ENCODE data around the gene TXLNG.
"Not testable (repeated sequence)": the region's sequence is repeated elsewhere in the genome, so short reads cannot be mapped to it uniquely, and the experiment has no call there.

Gene TXLNG

DNA sequence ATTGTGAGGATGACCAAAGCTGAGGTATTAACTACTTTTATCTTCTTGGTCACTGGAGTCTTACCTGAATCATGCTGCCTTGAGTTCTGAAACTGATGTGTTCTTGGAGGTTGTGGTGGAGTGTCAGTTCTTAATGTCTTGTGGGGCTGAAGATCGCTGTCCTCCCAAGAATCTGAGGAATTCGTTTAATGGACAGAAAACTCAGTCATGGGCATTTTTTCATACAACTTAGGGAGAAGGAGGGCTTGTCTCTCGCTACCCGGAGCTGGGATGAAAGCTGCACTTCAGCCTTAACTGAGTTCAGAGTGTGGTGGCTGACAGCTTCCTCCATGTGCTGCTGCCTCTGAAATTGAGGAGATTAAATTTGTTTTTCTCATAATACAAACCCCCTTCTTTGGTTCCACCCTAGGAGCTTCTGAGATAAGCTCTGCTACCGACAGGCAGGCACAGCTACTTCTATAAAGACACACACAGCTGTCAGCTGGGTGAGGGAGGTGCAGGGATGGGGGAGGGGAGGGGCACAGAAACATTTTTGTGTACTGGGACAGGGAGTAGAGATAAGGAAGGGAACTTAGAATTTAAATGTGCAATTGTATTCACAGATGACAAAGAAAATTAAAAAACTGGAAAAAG lies 53.1 kb downstream of the TXLNG start:
- DNase-seq: no peak

DNA sequence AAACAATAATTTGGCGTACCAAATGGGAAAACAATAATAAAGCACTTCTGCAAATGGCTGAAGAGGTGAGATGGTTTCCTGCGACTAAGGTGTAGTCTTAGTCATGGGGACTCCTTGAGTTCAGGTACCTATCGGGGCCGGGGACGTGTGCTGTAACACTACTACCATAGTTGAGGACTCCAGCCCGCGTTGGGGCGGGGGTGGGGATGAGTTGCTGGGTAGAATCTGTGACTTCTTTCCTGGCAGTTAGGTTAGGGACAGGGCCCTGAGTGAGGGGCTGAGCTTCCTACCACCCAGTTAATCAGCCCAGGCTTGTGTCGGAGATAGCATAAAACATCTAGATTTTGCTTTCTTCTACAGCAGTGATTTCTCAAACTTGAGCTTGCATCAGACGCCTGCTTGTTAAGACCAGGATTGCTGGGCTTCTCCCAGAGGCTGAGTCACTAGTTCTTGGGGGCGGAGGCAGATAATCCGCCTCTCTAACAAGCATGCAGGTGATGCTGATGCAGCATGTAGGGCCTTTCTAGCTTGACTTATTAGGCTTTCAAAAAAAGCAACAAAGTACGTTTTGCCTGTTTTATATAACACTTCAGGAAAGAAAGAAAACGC lies 53.7 kb downstream of the TXLNG start:
- DNase-seq: no peak

DNA sequence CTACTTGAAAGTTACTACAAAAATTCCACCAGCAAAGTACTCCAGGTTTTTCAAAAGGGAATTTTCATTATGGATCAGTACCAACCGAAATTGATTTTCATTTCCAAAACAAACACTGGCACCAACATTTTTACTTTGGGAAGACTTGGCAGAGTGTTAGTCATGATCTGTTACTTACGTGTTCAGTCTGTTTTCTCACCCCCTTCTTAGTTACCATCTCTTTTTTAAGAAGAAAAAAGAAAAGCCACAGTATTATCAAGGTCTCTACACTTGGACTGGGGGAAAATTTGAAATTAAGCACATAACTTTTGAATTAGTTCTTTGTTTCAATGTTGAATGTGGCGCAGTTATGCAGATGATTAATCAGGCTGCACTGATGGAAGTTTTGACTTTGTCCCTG lies 56.4 kb downstream of the TXLNG start:
- no peak for DNase-seq

DNA sequence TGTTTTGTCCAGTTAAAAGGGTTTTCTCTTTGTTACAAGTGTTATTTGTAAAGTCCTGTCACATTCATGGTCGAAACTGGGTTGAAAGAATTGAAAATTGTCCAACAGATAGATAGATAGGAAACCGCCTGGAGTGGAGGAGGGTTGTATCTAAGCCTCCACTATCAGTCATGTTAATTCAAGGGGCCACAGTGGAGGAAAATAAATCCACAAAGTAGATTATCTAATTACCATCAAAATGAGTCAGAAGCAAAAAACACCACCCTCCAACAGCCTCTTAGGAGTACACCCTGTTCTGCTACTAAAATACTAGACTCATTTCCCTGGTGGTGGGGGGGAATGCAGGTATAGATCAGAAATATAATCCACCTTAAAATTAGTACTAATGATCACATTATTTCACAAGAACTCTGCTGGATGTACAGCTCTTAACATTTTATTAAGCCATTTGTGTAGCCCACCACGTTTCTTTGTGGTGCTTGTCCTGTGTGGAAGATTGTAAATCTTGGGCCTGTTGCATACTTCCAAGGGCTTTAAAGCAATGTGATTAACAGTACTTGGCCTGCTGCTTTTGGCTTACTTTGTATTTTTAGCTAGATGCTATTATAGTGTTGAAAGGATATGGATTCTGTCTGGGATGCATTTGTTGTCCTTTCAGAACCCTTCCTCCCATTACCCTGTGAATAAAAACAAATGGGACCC lies 57.1 kb downstream of the TXLNG start:
- no peak for DNase-seq

DNA sequence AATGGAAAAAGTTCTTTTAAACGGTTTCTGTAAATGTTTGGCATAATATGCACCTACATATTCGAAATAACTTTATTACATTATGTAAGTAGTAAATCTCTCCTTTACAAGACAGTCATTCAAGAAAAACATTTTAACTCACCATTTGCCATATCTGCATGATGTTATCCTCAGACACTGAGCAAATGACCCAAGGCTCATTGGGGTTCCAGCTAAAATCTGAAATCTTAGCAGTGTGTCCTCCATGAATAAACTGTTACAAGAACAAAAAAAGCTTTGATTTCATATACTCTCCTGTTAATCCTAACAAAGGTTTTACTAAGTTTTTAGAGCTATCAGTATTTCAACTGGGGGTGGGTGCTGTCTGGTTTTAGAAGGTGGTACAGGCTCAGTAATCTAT lies 59.4 kb downstream of the TXLNG start:
- no peak for DNase-seq

DNA sequence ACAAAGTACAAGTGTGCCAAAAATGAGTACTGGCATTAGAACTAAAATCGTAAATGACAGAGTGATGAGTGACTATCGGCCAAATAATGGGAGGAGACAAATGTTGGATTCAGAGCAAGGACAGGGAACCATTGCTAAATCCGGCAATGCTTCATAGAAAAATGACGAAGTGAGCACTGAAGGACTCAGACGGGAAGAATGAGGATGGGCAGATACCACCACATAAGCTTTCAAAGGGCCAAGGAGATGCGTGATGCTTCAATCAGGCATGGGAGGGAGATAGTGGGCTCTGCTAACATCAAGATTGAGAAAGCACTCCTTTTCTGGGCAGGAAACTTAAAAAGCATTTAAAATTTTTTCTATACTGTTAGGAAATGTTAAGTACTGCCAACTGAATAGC lies 62.3 kb downstream of the TXLNG start:
- no peak for DNase-seq

DNA sequence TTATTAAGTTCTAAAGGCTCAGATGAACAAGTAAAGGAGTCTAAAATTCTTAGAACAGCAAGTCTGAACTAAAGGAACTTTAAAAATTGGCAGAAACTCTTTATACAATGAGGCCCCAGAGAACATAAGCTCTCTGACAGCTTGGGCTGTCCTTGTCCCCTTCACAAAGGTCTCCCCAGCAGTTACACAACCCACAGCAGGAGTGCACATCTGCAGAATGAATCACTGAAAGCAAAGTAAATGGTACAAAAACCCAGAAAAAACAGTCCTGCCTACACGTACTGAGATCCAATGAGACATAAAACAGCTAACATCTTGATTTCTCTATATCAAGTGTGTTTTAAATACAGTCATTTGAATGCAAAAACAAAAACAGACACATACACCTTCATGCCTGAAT lies 65.2 kb downstream of the TXLNG start:
- no peak for DNase-seq

DNA sequence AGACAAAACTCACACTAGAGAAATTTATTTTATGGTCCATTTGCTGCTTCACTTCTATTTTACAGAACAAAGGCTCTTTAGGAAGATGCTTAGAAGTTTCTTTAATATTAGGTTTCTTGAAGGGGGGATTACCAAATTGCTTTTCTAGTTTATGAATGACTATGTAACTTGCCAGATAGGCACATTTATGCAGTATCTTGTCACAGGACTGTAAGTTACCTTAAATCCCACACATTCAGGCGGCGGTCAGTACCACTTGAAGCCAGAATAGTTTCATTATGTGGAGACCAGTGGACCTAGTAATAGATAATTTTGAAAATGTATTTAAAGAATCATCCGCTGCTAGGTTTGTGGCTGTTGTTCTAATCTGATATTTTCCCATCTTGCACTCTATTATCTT lies 65.6 kb downstream of the TXLNG start:
- DNase-seq: no peak

DNA sequence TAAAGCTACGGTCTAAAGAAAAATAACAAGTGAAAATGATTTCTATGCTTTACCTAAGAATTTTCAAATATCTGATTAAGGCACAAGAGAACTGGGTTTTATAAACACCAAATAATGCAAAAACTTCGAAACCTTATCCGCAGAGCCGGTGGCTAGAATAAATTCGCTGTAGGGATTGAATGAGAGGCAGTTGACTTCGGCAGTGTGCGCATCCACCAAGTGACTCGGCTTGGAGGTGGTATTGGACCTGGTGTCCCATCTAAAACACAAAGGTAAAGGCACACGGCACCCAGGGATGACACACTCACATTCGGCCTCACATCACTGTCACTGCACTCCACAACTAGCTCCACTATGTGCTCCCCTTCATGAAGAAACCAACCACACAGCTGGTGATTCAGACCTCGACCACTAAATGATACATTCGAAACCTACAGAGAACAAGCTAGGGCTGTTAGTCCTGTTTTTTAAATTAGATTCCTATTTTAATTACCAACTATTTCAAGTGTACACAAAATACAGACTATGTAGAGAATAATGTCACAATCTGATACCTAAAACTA lies 66.4 kb downstream of the TXLNG start:
- DNase-seq: no peak

DNA sequence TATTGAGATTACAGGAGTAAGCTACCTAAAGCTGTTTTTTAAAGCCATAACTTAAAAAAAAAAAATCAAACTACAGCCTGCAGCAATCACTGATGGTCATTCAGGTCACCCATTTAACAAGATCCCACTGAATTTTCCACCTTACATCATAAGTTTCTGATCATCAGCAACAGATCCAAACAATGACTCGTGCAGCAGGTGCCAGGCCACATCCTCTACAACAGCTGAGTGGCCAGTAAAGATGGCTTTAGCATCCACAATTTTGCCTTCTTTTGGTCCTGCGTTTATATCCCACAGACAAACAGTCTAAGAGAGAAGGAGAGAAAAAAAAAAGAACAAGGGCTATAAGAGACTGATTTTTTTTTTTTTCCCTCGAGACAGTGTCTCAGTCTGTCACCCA lies 67.3 kb downstream of the TXLNG start:
- DNase-seq: no peak

DNA sequence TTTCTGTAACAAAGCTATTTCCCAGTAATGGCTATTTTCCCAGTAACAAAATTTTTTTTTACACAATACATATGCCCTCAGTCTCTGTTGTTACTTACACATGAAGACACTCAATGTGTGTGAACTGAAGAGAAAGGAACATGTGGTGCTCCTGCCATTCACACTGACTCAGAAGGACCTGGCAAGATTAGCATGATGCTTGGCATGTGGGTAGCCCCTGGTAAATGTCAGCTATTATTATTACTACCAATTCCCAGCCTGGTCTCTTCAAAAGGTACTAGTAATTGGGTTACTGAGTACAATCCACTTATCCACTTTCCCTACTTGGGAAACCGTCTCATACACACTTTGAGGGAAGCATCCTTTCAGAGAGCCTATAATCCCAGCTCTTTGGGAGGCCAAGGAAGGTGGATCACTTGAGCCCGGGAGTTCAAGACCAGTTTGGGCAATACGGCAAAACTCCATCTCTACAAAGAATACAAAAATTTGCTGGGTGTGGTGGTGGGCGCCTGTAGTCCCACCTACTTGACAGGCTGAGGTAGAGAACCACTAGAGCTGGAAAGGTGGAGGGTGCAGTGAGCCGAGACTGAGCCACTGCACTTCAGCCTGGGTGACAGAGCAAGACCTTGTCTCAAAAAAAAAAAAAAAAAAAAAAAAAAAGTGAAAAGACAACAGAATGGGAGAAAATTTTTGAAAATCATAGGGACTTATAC lies 69.3 kb downstream of the TXLNG start:
- DNase-seq: no peak

DNA sequence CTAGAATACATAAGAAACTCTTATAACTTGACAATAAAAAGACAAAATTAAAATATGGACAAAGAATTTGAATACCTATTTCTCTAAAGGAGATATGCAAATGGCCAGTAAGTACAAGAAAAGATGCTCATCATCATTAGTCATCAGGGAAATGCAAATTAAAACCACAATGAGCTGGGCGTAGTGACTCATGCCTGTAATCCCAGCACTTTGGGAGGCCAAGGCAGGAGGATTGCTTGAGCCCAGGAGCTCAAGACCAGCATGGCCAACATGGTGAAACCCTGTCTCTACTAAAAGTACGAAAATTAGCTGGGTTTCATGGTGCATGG lies 69.8 kb downstream of the TXLNG start:
- DNase-seq: not testable (repeated sequence)

DNA sequence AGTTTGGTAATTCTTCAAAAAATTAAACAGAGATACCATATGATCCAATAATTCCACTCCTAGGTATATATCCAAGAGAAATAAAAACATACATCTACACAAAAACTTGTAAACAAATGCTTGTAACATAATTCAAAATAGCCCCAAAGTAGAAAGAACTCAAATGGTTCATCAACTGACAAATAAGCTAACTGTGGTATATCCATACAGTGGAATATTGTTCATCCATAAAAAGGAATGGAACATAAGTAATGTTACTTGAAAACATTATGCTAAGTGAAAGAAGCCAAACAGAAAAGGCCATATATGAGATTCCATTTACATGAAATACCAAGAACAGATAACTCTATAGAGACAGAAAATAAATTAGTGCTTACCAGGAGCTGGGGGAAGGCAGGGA lies 70.5 kb downstream of the TXLNG start:
- DNase-seq: no peak

DNA sequence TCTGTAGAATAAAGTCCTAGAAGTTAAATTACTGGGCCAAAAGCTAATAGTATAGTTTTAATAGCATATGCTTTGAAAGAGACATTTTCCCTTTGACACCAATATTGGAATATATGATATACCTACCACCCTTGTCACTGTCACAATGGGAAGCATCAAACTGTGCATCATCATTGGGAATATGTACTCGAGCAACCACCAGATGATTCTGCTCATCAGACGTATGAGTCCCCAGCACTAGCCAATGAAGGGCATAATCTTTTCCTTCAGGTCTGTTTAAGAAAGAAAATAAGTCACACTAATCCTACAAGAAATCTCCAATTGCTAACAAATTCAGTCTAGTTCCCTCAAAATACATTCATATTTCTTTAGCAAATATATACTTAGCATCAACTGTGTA lies 76.6 kb downstream of the TXLNG start:
- DNase-seq: no peak

DNA sequence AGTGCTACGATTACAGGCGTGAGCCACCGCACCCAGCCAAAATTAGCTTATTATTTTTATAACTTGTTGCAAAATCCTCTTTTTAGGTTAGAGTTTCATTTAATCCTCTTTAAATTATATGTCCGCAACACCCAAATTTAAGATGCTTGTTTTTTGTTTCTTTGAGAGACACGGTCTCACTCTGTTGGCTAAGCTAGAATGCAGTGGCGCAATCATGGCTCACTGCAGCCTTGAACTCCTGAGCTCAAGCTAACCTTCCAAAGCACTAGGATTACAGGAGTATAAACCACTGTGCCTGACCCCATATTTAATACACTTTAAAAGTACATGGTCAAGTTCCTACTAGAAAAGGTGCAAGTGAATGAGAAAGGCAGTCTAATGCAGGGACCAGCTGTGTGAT lies 81.7 kb downstream of the TXLNG start:
- no peak for DNase-seq

DNA sequence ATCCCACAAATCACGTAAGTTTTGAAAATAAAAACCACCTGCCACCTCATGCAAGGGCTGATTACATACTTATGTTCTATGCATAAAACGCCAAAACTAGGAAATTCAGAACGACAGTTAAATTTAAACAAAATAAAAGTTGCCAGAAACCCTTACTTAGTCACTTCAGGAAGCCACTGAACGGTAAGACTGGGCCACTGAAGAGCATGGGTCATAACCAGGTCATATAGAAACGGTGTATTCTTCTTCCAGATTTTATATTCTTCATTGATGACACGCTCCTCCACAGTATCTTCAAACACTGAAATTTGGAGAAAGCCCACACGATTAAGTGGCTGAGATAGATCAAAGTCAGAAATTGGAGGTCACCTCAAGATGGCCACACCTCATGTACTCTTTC lies 82.7 kb downstream of the TXLNG start:
- no peak for DNase-seq

DNA sequence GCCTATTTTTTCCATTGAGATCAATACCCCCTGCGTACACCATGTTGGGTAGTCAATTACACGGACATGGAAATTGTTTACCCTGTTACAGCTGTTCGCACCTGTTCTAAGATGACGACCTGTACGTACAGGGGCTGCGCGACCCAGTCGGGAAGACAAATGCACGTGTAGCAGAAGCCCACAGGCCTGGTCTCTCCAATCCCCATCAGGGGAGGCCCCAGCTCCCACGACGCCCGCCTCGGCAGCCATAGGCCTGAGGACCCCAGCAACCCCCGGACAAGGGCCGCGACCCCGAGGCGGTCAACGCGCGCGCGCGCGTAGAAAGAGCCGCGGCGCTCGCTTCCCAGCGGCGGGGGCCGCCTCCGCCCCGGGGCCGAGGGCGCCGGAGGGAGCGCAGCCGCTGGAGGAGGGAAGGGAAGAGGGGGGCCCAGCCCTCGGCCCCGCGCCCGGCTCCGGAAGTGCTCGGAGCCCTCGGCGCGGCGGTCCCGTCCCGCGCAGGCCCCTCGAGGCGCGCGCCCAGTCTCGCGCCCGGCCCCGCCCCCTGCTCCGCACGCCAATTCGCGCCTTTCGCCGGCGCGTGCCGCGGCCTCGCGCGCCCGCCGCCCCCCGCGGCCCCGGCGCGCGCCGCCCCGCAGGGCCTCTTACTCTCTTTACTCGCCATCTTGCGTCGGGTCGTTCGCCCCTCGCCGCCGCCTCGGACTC lies 83.3 kb downstream of the TXLNG start:
- peak; percentile 50 for DNase-seq

DNA sequence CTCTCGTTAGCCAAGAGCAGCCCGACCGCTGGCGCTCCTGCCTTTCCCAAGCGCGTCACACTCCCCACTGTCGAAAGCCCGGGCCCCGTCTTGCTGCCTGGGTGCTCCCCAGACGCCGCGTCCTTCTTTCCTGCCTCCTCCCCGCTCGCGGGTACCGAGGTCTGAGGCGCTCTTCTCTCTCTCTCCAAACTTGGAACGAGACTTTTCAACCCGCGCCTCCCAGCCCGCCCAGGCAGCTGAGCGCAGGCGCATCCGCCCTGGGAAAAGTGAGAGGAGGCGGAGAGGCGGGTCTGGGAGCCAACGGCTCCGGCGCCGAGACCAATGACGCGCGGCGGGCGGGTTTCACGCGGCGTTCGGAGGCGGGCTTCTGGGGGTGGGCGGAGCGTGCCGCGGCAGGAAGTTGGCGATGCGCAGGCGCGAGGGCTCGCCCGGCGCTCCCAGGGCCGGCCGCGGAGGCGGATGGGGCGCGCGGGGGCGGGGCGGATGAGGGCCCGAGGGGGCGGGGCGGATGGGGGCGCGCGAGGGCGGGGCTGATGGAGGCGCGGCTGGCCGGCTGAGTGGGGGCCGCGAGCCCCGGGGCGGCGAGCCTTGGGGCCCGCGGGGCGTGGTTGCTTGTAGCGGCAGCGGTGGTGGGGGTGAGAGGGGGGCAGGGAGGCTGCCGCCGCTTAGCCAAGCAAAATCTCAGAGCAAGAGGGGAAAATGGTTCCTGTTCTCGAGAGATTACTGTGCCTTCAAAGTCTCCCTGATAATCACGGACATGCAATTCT lies 84.0 kb downstream of the TXLNG start, which contains the start of gene RBBP7:
RBBP7 (minus strand) TSS at position 268 of the 767 bp plus-strand sequence. CDS start 309 bp downstream, outside the sequence.
- DNase-seq: peak; percentile 87

DNA sequence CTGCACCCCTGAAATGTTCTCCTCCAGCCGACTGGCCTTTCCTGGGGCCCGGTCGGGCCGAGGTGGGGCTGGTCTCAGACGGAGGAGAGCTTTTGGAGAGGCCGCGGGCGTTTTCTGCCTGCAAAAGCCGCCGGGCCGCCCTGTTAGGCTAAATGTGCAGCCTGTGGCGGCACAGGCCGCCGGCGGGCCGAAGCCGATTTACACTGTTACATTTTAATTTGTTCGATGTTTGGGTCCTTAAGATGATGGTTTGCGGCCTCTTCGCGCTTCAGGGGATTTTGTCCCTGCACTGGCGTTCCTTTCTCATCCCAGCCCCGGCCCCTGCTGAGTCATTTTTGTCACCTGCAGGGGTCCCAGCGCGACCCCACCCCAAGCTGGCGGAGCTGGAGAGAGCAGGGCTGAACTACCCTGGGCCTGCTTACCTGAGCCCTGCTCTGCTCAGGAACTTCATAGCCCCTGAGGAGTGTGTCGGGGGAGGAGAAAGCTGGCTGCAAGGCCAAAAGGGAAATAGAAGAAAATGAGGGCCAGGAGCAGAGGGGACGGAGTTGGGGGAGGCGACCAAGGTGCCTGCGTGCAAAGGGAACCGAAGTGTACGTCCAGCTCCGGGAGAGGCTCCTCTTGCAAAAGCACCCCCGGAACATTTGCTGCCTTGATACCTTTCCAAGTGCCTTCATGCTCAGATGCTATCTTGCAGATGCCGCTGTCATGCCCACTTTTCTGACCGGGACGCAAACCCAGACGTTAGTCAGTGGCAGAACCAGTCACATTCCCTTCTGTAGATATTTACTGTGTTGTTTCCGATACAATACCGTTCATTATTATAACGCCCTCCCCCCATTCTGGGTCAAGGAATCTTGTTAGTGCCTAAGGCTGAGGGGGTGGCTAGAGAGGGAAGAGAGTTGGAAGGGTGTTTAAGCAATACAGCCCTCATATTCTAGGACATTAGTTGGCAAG lies 84.9 kb downstream of the TXLNG start:
- DNase-seq: no peak

DNA sequence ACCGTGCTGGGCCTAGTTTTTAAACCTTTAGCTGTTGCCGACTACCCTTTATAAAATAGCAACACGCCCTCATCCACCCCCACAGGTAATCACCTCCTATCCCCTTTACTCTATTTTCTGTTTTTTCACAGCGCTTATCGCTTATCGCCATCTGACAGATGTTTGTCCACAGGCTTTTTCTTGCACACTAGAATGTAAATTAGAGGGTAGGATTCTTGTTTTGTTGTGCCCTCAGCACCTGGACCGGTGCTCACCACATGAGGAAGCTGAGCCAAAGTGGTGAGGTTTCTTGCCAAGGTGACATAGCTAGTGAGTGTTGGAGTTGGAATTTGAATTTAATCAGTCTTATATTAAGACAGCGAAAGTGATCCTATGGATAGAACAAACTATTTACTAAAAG lies 86.8 kb downstream of the TXLNG start:
- DNase-seq: no peak
